HepG2 (cell line): Measurements from ENCODE around the gene FAM89B. TPM values are rescaled to one million over a fixed set of nuclear protein-coding genes. Genes with fewer than 3 reads are reported as not detected.

Experiments used
- AKNA ChIP-seq: sonication (generic); formaldehyde crosslinking; IDR thresholded peaks from 2 replicates; pipeline ENCODE4 v1.4.0; 2020; ENCODE audit warnings: missing genetic modification reagents, borderline replicate concordance
- CCAR2 ChIP-seq: fragments of 200-400 bp; formaldehyde crosslinking; optimal IDR thresholded peaks from 2 replicates; pipeline ENCODE3; 2018; ENCODE audit warnings: low read depth, mild to moderate bottlenecking, low read length, moderate library complexity
- KLF6 ChIP-seq: IDR thresholded peaks from 2 replicates; pipeline ENCODE4 v1.8.0; 2016; ENCODE audit warnings: missing biosample characterization, missing genetic modification reagents
- MTA3 ChIP-seq: sonication (generic); formaldehyde crosslinking; IDR thresholded peaks from 2 replicates; pipeline ENCODE4 v1.4.0; 2020; ENCODE audit warnings: missing genetic modification reagents
- ZFX ChIP-seq: sonication (generic); formaldehyde crosslinking; IDR thresholded peaks from 2 replicates; pipeline ENCODE4 v1.4.0; 2020; ENCODE audit warnings: mild to moderate bottlenecking, low read depth, missing genetic modification reagents, moderate library complexity
- ZNF142 ChIP-seq: sonication (generic); formaldehyde crosslinking; IDR thresholded peaks from 2 replicates; pipeline ENCODE4 v1.4.0; 2020; ENCODE audit warnings: missing genetic modification reagents
- ZNF607 ChIP-seq: sonication (generic); formaldehyde crosslinking; IDR thresholded peaks from 2 replicates; pipeline ENCODE4 v1.5.1; 2020; ENCODE audit warnings: missing genetic modification reagents, mild to moderate bottlenecking, borderline replicate concordance
- ZNF746 ChIP-seq: sonication (generic); formaldehyde crosslinking; IDR thresholded peaks from 2 replicates; pipeline ENCODE4 v1.8.0; 2022; ENCODE audit warnings: mild to moderate bottlenecking, missing genetic modification reagents
- ZNF75D ChIP-seq: sonication (generic); formaldehyde crosslinking; IDR thresholded peaks from 2 replicates; pipeline ENCODE4 v1.8.1; 2023; ENCODE audit warnings: missing genetic modification reagents, mild to moderate bottlenecking, borderline replicate concordance
- polyA plus RNA-seq, 8 experiments: library from polyadenylated mRNA; depleted of rRNA in 3 of 8; stranded (reverse) in 7 of 8; unstranded in 1 of 8; fragments of >200 nt; fragmentation: Illumina TruSeq in 4 of 8; extraction: Trizol in 4 of 8; gene quantifications; 2 replicates each; pipeline versions ENCODE4 v1.2.1 to v1.2.3, GENCODE V29; 2011 to 2016; ENCODE audit warnings: low read depth in 4 of 8, missing spikeins in 1 of 8, mixed read lengths in 1 of 8; ENCODE audit not compliant: insufficient read depth in 1 of 8
- total RNA-seq, 5 experiments: library from RNA; depleted of rRNA; stranded (reverse); fragments of >200 nt; fragmentation: Illumina TruSeq; extraction: Trizol; gene quantifications; 2 replicates each; pipeline ENCODE4 v1.2.3, GENCODE V29; 2016; ENCODE audit warnings: low read depth in 1 of 5
- TF ChIP-seq, protein P1 (sequence below): sonication (generic); formaldehyde crosslinking; IDR thresholded peaks from 2 replicates; pipeline ENCODE4 v1.4.0; 2020; ENCODE audit warnings: missing genetic modification reagents
- TF ChIP-seq, protein P2 (sequence below): sonication (generic); formaldehyde crosslinking; IDR thresholded peaks from 2 replicates; pipeline ENCODE4 v1.5.1; 2020; ENCODE audit warnings: mild to moderate bottlenecking, missing genetic modification reagents

Gene FAM89B
- total and polyA plus RNA-seq, 2 of the 13 experiments (the other 11 are each of a cell fraction or from before 2014, with no cell fraction given), result 5.7 to 8.0 TPM

GRCh38 chr11:65524741-65525545, 47.4 kb upstream of the FAM89B start, which contains the start of gene SCYL1 (continued):
- TF ChIP-seq, protein P1, sequence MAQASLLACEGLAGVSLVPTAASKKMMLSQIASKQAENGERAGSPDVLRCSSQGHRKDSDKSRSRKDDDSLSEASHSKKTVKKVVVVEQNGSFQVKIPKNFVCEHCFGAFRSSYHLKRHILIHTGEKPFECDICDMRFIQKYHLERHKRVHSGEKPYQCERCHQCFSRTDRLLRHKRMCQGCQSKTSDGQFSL (CRISPR knock-in tag), result no peak
- TF ChIP-seq, protein P2, sequence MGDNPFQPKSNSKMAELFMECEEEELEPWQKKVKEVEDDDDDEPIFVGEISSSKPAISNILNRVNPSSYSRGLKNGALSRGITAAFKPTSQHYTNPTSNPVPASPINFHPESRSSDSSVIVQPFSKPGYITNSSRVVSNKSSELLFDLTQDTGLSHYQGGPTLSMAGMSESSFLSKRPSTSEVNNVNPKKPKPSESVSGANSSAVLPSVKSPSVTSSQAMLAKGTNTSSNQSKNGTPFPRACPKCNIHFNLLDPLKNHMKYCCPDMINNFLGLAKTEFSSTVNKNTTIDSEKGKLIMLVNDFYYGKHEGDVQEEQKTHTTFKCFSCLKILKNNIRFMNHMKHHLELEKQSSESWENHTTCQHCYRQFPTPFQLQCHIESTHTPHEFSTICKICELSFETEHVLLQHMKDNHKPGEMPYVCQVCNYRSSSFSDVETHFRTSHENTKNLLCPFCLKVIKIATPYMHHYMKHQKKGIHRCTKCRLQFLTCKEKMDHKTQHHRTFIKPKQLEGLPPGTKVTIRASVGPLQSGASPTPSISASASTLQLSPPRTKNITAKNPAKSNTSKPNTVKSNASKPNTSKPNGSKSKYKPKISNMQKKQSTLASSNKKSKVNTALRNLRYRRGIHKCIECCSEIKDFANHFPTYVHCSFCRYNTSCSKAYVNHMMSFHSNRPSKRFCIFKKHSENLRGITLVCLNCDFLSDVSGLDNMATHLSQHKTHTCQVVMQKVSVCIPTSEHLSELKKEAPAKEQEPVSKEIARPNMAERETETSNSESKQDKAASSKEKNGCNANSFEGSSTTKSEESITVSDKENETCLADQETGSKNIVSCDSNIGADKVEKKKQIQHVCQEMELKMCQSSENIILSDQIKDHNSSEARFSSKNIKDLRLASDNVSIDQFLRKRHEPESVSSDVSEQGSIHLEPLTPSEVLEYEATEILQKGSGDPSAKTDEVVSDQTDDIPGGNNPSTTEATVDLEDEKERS (CRISPR knock-in tag), result no peak
- TF ChIP-seq ZNF142 (CRISPR knock-in tag) (no peak), ZNF746 (no peak), AKNA (no peak), ZNF607 (CRISPR knock-in tag) (0 out of 2 replicates have a peak, but pooled peaks have one; percentile 51), ZNF75D (CRISPR knock-in tag) (no peak), KLF6 (CRISPR knock-in tag) (peak; percentile 59; the same call in 1 of the 2 replicates), CCAR2 (no peak), ZFX (peak; percentile 96), MTA3 (CRISPR knock-in tag) (no peak)
